Breast epithelium (tissue), 4 donors: ENCODE measurements around the gene CRIM1. TPM values are rescaled to one million over a fixed set of nuclear protein-coding genes. Genes with fewer than 3 reads are reported as not detected.

Experiments
- DNase-seq, 2 donors: peaks; one replicate each; pipeline ENCODE4 v3.0.0-alpha.2; 2019; ENCODE audit warnings: low spot score in 2 of 2
- H3K27ac ChIP-seq, 2 donors: fragments of 200-600 bp; sonication (generic) in 1 of 2; one replicate each; pipeline ENCODE4 v1.5.1; 2016 to 2019; ENCODE audit warnings: mild to moderate bottlenecking in 1 of 2
- H3K27me3 ChIP-seq, 2 donors: fragments of 200-600 bp; sonication (generic) in 1 of 2; one replicate each; pipeline versions ENCODE4 v1.5.1 to v1.6.0; 2017 to 2019; ENCODE audit warnings: control low read depth in 1 of 2, mild to moderate bottlenecking in 1 of 2
- H3K36me3 ChIP-seq: fragments of 200-600 bp; one replicate; pipeline ENCODE4 v1.5.1; 2019
- H3K4me1 ChIP-seq, 2 donors: fragments of 200-600 bp; sonication (generic); one replicate each; pipeline ENCODE4 v1.5.1; 2016 to 2019; ENCODE audit warnings: control low read depth in 1 of 2
- H3K4me3 ChIP-seq, 3 donors: fragments of 200-600 bp; sonication (generic); 1 replicate in 2 of 3; 2 replicates in 1 of 3; pipeline ENCODE4 v1.5.1; 2016 to 2019; ENCODE audit warnings: mild to moderate bottlenecking in 3 of 3, moderate library complexity in 2 of 3
- H3K9me3 ChIP-seq, 2 donors: fragments of 200-600 bp; sonication (generic) in 1 of 2; one replicate each; pipeline ENCODE4 v1.5.1; 2016 to 2019; ENCODE audit warnings: control low read depth in 1 of 2
- POLR2A ChIP-seq: fragments of 450-650 bp; IDR thresholded peaks from one replicate; pipeline ENCODE4 v1.6.1; 2016; ENCODE audit warnings: antibody characterized with exemption, mild to moderate bottlenecking, moderate library complexity
- POLR2AphosphoS5 ChIP-seq, 3 donors: sonication (generic); formaldehyde crosslinking; IDR thresholded peaks; one replicate each; pipeline ENCODE4 v1.6.1; 2017; ENCODE audit warnings: antibody characterized with exemption in 3 of 3
- intact Hi-C: fragments of 100-400 bp; cut with DNase I; formaldehyde crosslinking; loops from one replicate; pipeline ENCODE4 v1.15.1; 2023; ENCODE audit warnings: low total_unique reads
- total RNA-seq, 3 donors: library from RNA; depleted of rRNA; stranded (reverse); fragments of >200 nt; gene quantifications; one replicate each; pipeline ENCODE4 v1.1.0, GENCODE V29; 2016
- TF ChIP-seq, protein P1 (sequence below), 3 donors: fragments of 450-650 bp; IDR thresholded peaks; one replicate each; pipeline ENCODE4 v1.5.1; 2016 to 2017; ENCODE audit warnings: antibody characterized with exemption in 3 of 3, mild to moderate bottlenecking in 3 of 3, moderate library complexity in 3 of 3

CRIM1 gene
- total RNA-seq, 3 donors from 2014 or later, result 166 to 187 (median 178) TPM

DNA sequence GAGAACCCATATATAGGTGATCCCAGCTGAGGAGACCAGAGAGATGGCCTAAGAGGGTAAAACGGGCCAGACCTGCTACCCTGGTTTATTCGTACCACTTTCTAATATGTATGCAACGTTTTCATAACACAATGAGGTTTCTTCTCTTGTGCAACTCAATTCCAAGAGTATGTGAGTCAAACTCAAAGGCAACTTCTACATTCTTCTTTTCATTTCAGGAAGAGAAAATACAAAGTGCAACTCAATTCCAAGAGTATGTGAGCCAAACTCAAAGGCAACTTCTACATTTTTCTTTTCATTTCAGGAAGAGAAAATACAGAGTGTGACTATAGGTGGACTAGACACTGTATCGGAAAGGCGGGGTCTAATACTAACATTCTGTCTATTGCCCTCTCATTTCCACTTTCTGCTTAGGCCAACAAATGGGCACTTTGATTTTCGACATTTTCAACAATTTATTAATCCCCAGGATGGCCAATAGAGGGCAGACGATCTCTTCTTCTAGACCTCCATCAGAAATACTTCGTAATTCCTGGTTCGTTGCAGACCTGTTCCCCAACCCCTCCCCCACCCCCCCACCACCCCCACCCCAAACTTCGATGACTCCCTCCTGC is 3.7 kb upstream of the CRIM1 start:
- no peaks in the 10 kb centered on the region for H3K4me1 ChIP-seq
- no peak for DNase-seq
- H3K36me3 ChIP-seq, result no peaks in the 10 kb centered on the region
- intact Hi-C loops, result loop anchor here (10.0 kb wide), 2 partner anchors 83 to 143 kb away; no protein-coding TSS in a partner anchor
- no peak overlapping the region for H3K4me3 ChIP-seq
- H3K27ac ChIP-seq, result no peak overlapping the region
- no peak for TF ChIP-seq POLR2A
- TF ChIP-seq, protein P1, sequence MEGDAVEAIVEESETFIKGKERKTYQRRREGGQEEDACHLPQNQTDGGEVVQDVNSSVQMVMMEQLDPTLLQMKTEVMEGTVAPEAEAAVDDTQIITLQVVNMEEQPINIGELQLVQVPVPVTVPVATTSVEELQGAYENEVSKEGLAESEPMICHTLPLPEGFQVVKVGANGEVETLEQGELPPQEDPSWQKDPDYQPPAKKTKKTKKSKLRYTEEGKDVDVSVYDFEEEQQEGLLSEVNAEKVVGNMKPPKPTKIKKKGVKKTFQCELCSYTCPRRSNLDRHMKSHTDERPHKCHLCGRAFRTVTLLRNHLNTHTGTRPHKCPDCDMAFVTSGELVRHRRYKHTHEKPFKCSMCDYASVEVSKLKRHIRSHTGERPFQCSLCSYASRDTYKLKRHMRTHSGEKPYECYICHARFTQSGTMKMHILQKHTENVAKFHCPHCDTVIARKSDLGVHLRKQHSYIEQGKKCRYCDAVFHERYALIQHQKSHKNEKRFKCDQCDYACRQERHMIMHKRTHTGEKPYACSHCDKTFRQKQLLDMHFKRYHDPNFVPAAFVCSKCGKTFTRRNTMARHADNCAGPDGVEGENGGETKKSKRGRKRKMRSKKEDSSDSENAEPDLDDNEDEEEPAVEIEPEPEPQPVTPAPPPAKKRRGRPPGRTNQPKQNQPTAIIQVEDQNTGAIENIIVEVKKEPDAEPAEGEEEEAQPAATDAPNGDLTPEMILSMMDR (IDR thresholded peaks at IDR 0.05), result peak; percentile 30 to 55 (median 52)
- no peaks in the 10 kb centered on the region for H3K9me3 ChIP-seq
- no peaks in the 10 kb centered on the region for H3K27me3 ChIP-seq

DNA sequence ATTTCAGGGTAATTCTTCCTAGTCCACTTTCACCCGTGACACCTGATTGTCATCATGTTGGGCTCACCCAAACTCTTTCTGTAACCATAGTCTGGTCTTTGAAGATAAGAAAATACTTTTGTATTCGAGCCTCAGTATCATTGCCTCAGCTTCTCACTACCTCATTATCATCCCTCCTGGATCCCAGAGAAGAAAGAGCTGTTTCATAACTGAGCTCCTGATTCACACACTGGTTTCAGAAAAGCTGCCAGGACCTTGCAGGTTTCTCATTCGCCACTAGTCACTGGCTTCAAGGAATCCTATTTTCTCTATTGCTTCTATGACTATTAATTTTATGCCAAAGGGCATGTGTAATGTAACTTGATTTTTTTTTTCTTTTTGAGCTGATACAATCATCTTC is 2.9 kb upstream of the CRIM1 start:
- H3K4me3 ChIP-seq, result no peak overlapping the region
- H3K27me3 ChIP-seq, result no peaks in the 10 kb centered on the region
- no peaks in the 10 kb centered on the region for H3K4me1 ChIP-seq
- no peak for DNase-seq
- H3K9me3 ChIP-seq, result no peaks in the 10 kb centered on the region
- H3K36me3 ChIP-seq, result no peaks in the 10 kb centered on the region
- peak overlapping the region; percentile 17 to 62 for H3K27ac ChIP-seq
- TF ChIP-seq, protein P1 (IDR thresholded peaks at IDR 0.05), result no peak
- TF ChIP-seq POLR2A, result no peak
- no peak for TF ChIP-seq POLR2AphosphoS5 (IDR thresholded peaks at IDR 0.05)
- intact Hi-C loops, result loop anchor here (10.0 kb wide), 2 partner anchors 82 to 142 kb away; no protein-coding TSS in a partner anchor

DNA sequence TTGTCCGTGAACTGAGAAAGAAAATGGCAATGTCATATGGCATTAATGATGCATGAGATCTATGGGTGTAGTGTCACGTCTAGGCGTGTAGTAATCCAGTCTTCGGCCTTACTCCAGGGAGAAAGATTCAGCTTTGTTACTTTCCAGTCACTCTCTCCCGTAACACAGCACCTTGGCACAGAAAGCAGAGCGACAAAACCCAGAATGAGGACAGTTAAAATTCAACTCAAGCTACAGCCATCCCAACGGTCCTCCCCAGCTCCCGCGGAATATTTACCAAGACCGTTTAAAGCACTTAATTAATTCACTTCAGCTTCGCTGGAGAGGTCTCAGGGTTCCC is 797 bp upstream of the CRIM1 start:
- Histone ChIP-seq H3K4me3 (peak overlapping the region; percentile 81 to 98 (median 93)), H3K4me1 (peaks cover 0 to 7% of the 10 kb centered on the region in 2 donors), H3K36me3 (no peaks in the 10 kb centered on the region), H3K27me3 (no peaks in the 10 kb centered on the region), H3K27ac (peak overlapping the region; percentile 93 to 98), H3K9me3 (no peaks in the 10 kb centered on the region)
- no peak for DNase-seq
- intact Hi-C loops, result loop anchor here (10.0 kb wide), 2 partner anchors 80 to 140 kb away; no protein-coding TSS in a partner anchor
- TF ChIP-seq POLR2A, result no peak
- TF ChIP-seq POLR2AphosphoS5 (IDR thresholded peaks at IDR 0.05), result no peak

DNA sequence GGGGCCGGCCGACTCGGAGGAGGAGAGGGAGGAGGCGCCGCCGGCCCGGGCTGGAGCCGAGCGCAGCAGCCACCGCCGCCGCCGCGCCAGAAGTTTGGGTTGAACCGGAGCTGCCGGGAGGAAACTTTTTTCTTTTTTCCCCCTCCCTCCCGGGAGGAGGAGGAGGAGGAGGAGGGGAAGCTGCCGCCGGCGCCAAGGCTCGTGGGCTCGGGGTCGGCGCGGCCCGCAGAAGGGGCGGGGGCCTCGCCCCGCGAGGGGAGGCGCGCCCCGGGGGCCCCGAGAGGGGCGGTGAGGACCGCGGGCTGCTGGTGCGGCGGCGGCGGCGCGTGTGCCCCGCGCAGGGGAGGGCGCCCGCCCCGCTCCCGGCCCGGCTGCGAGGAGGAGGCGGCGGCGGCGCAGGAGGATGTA is 316 bp downstream of the CRIM1 start:
- intact Hi-C loops, result loop anchor here (10.0 kb wide), 2 partner anchors 79 to 139 kb away; no protein-coding TSS in a partner anchor
- no peak for TF ChIP-seq POLR2A
- TF ChIP-seq, protein P1 (IDR thresholded peaks at IDR 0.05), result peak in 1 of 3 donors; percentile 5
- Histone ChIP-seq H3K36me3 (no peaks in the 10 kb centered on the region), H3K27ac (peak overlapping the region; percentile 93 to 98), H3K9me3 (no peaks in the 10 kb centered on the region), H3K27me3 (no peaks in the 10 kb centered on the region), H3K4me1 (peaks cover 6 to 8% of the 10 kb centered on the region in 2 donors), H3K4me3 (peak overlapping the region; percentile 81 to 98 (median 93))
- no peak for DNase-seq

DNA sequence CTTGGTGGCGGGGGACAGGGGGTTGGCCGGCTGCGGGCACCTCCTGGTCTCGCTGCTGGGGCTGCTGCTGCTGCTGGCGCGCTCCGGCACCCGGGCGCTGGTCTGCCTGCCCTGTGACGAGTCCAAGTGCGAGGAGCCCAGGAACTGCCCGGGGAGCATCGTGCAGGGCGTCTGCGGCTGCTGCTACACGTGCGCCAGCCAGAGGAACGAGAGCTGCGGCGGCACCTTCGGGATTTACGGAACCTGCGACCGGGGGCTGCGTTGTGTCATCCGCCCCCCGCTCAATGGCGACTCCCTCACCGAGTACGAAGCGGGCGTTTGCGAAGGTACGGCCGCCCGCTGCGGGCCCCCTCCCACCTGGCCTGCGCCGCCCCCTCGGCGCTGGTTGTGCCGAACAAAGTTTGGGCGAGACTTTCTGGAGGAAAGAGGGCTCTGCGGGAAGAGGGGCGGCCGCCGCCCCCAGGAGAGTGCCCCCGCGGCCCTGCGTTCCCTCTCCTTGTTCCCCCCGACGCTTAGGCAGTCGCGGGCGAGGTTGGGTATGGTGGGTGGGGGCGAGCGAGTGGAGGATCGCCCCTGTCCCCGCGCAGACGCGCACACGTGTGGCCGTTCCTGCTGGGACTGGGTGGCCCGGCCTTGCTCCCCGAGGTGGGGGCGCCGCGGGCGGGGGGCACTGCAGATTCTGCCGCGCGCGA is 866 bp downstream of the CRIM1 start:
- Histone ChIP-seq H3K27ac (peak overlapping the region; percentile 93 to 98), H3K4me1 (peaks cover 10 to 12% of the 10 kb centered on the region in 2 donors), H3K36me3 (no peaks in the 10 kb centered on the region), H3K9me3 (no peaks in the 10 kb centered on the region), H3K27me3 (no peaks in the 10 kb centered on the region), H3K4me3 (peak overlapping the region; percentile 81 to 98 (median 93))
- peak; percentile 51 to 57 for DNase-seq
- TF ChIP-seq, protein P1 (IDR thresholded peaks at IDR 0.05), result no peak
- intact Hi-C loops, result loop anchor here (10.0 kb wide), 2 partner anchors 78 to 138 kb away; no protein-coding TSS in a partner anchor
